ENCODE results near the gene RPUSD1. TPM values are rescaled to one million over a fixed set of nuclear protein-coding genes. Genes with fewer than 3 reads are reported as not detected.

The RPUSD1 gene
- polyA plus RNA-seq, 1 donor (not counting 4 experiments of a cell fraction or from before 2014, with no cell fraction given): 11.9 TPM

DNA sequence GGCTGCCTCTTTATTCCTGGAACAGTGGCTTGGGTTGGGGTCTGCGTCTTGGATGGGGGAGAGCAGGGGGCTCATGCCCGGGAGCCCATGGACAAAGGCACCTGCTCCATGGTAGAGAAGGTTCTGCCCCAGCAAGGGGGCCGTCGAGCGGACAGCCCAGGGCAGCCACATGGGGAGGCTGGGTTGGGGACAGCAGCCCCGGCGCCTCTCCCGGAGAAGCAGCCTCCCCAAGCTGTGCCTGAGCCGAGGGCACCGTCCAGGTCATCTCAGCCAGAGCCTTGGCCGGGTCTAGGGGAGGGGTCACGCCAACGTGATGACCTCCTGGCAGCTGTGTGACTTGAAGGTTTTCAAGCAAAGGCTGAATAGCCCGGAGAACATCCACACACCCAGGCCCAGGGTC is 45.2 kb upstream of the RPUSD1 start:
- no peaks in the 10 kb centered on the region for H3K9me3 ChIP-seq (ENCODE audit: control insufficient read depth, low read depth, low read length)
- no peaks in the 10 kb centered on the region for H3K36me3 ChIP-seq (ENCODE audit: control insufficient read depth in 2 of 2, extremely low read depth in 1 of 2, insufficient read depth in 2 of 2, low read length in 2 of 2)
- no peak for FAIRE-seq
- H3K9me1 ChIP-seq (ENCODE audit: control insufficient read depth, extremely low read depth, insufficient read depth, low read length): no peaks in the 10 kb centered on the region
- dilution Hi-C loops (cut with MboI; ENCODE audit: extremely low pct_ligation_motif_present, low sequenced_read_pairs): no loop called here
- H4K20me1 ChIP-seq (ENCODE audit: control insufficient read depth, extremely low read depth, insufficient read depth, low read length): no peaks in the 10 kb centered on the region
- no peaks in the 10 kb centered on the region for H3K79me2 ChIP-seq (ENCODE audit: control insufficient read depth, insufficient read depth, low read length)
- no peak overlapping the region for H3K4me2 ChIP-seq (ENCODE audit: control insufficient read depth, extremely low read depth, insufficient read depth, low read depth, low read length)
- DNase-seq (ENCODE audit: low read depth, low spot score): no peak
- no peak overlapping the region for H2AFZ ChIP-seq (ENCODE audit: control insufficient read depth, low read length)
- H3K27ac ChIP-seq (ENCODE audit: control insufficient read depth, insufficient read depth, low read length): no peak overlapping the region
- H3K27me3 ChIP-seq (ENCODE audit: control insufficient read depth, extremely low read depth, insufficient read depth, low read length): no peaks in the 10 kb centered on the region
- H3K4me1 ChIP-seq (ENCODE audit: control insufficient read depth, extremely low read depth, insufficient read depth, low read length): no peaks in the 10 kb centered on the region
- H3K4me3 ChIP-seq (ENCODE audit: control insufficient read depth in 2 of 3, extremely low read depth in 1 of 3, insufficient read depth in 2 of 3, low read depth in 1 of 3, low read length in 3 of 3): no peak overlapping the region
- no peak overlapping the region for H3K9ac ChIP-seq (ENCODE audit: control insufficient read depth, extremely low read depth, insufficient read depth, low read length)
- TF ChIP-seq, protein P1, sequence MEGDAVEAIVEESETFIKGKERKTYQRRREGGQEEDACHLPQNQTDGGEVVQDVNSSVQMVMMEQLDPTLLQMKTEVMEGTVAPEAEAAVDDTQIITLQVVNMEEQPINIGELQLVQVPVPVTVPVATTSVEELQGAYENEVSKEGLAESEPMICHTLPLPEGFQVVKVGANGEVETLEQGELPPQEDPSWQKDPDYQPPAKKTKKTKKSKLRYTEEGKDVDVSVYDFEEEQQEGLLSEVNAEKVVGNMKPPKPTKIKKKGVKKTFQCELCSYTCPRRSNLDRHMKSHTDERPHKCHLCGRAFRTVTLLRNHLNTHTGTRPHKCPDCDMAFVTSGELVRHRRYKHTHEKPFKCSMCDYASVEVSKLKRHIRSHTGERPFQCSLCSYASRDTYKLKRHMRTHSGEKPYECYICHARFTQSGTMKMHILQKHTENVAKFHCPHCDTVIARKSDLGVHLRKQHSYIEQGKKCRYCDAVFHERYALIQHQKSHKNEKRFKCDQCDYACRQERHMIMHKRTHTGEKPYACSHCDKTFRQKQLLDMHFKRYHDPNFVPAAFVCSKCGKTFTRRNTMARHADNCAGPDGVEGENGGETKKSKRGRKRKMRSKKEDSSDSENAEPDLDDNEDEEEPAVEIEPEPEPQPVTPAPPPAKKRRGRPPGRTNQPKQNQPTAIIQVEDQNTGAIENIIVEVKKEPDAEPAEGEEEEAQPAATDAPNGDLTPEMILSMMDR (optimal IDR thresholded peaks at IDR 0.05 in 1 of 3, IDR thresholded peaks at IDR 0.05 in 1 of 3, conservative IDR thresholded peaks at IDR 0.05 in 1 of 3; ENCODE audit: extremely low read depth in 1 of 3, insufficient read depth in 2 of 3, low read length in 3 of 3): no peak
- no peak for TF ChIP-seq EZH2 (IDR thresholded peaks at IDR 0.05; ENCODE audit: low read length)

DNA sequence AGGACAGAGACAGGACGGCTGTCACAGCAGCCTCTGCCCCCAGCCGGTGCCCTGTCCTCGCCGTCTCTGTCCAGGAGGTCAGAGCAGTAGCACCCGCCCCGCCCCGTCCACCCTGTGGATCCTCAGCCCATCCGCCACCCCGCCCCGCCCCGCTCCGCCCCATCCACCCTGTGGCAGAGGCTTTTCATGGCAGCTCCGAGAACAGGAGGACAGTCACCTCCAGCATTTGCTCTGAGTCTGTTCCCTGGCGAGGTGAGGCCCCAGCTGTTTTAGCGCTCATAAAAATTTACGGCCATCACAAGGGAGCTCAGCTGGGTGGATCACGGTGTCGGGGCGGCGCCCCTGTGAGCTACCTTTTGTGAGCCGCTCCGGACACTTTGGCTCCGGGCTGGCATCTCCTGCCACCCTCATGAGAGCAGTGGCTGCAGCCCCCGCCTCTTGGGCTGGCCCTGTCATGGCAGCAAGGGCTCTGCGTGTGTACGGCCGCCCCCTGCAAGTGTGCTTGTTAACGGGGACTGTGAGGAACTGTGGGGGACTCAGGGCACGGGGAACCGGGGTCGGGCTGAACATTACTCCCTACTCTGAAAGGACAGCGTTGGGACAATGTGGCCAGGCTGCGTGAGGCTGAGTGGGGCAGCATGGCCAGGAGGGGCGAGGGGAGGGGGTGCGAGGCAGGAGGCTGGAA is 44.6 kb upstream of the RPUSD1 start:
- Histone ChIP-seq H3K27ac (ENCODE audit: control insufficient read depth, insufficient read depth, low read length) (no peak overlapping the region), H2AFZ (ENCODE audit: control insufficient read depth, low read length) (no peak overlapping the region), H4K20me1 (ENCODE audit: control insufficient read depth, extremely low read depth, insufficient read depth, low read length) (no peaks in the 10 kb centered on the region), H3K9ac (ENCODE audit: control insufficient read depth, extremely low read depth, insufficient read depth, low read length) (no peak overlapping the region), H3K9me1 (ENCODE audit: control insufficient read depth, extremely low read depth, insufficient read depth, low read length) (no peaks in the 10 kb centered on the region), H3K4me3 (ENCODE audit: control insufficient read depth in 2 of 3, extremely low read depth in 1 of 3, insufficient read depth in 2 of 3, low read depth in 1 of 3, low read length in 3 of 3) (no peak overlapping the region), H3K4me2 (ENCODE audit: control insufficient read depth, extremely low read depth, insufficient read depth, low read depth, low read length) (no peak overlapping the region), H3K27me3 (ENCODE audit: control insufficient read depth, extremely low read depth, insufficient read depth, low read length) (no peaks in the 10 kb centered on the region), H3K9me3 (ENCODE audit: control insufficient read depth, low read depth, low read length) (no peaks in the 10 kb centered on the region), H3K4me1 (ENCODE audit: control insufficient read depth, extremely low read depth, insufficient read depth, low read length) (no peaks in the 10 kb centered on the region), H3K36me3 (ENCODE audit: control insufficient read depth in 2 of 2, extremely low read depth in 1 of 2, insufficient read depth in 2 of 2, low read length in 2 of 2) (no peaks in the 10 kb centered on the region), H3K79me2 (ENCODE audit: control insufficient read depth, insufficient read depth, low read length) (no peaks in the 10 kb centered on the region)
- dilution Hi-C loops (cut with MboI; ENCODE audit: extremely low pct_ligation_motif_present, low sequenced_read_pairs): no loop called here
- no peak for DNase-seq (ENCODE audit: low read depth, low spot score)
- no peak for FAIRE-seq
- TF ChIP-seq EZH2 (IDR thresholded peaks at IDR 0.05; ENCODE audit: low read length): no peak
- TF ChIP-seq, protein P1 (optimal IDR thresholded peaks at IDR 0.05 in 1 of 3, IDR thresholded peaks at IDR 0.05 in 1 of 3, conservative IDR thresholded peaks at IDR 0.05 in 1 of 3; ENCODE audit: extremely low read depth in 1 of 3, insufficient read depth in 2 of 3, low read length in 3 of 3): no peak

Measured in keratinocyte (primary cell).